ACC112 (cell line): ENCODE measurements around the gene RND2.
"Not testable (repeated sequence)": the region's sequence is repeated elsewhere in the genome, so short reads cannot be mapped to it uniquely, and the experiment has no call there.

Source experiments
- H2AFZ ChIP-seq: fragments of 200-600 bp; sonication (generic); one replicate; pipeline ENCODE4 v1.6.0; 2017; ENCODE audit warnings: antibody characterized with exemption, low read length; ENCODE audit not compliant: unreplicated experiment
- H3K27ac ChIP-seq: fragments of 200-600 bp; sonication (generic); 2 replicates; pipeline ENCODE4 v1.5.1; 2014; ENCODE audit warnings: low read depth, mild to moderate bottlenecking, antibody characterized with exemption, low read length, moderate library complexity
- H3K27me3 ChIP-seq: fragments of 200-600 bp; sonication (generic); 2 replicates; pipeline ENCODE4 v1.6.1; 2014; ENCODE audit warnings: mild to moderate bottlenecking, antibody characterized with exemption, low read length, moderate library complexity, mixed read lengths; ENCODE audit not compliant: insufficient read depth
- H3K36me3 ChIP-seq: fragments of 200-600 bp; sonication (generic); 2 replicates; pipeline ENCODE4 v1.6.1; 2016; ENCODE audit warnings: mild to moderate bottlenecking, antibody characterized with exemption, low read length, moderate library complexity, mixed read lengths; ENCODE audit not compliant: insufficient read depth
- H3K4me1 ChIP-seq: fragments of 200-600 bp; sonication (generic); one replicate; pipeline ENCODE4 v1.6.1; 2016; ENCODE audit warnings: low read length, mixed read lengths; ENCODE audit not compliant: insufficient read depth, unreplicated experiment, control insufficient read depth
- H3K4me3 ChIP-seq: fragments of 200-600 bp; sonication (generic); 2 replicates; pipeline ENCODE4 v1.5.1; 2014; ENCODE audit warnings: mild to moderate bottlenecking, low read depth, low read length
- H3K79me2 ChIP-seq: fragments of 200-600 bp; sonication (generic); one replicate; pipeline ENCODE4 v1.6.0; 2016; ENCODE audit warnings: low read length; ENCODE audit not compliant: control insufficient read depth, unreplicated experiment, insufficient read depth

Gene RND2

DNA sequence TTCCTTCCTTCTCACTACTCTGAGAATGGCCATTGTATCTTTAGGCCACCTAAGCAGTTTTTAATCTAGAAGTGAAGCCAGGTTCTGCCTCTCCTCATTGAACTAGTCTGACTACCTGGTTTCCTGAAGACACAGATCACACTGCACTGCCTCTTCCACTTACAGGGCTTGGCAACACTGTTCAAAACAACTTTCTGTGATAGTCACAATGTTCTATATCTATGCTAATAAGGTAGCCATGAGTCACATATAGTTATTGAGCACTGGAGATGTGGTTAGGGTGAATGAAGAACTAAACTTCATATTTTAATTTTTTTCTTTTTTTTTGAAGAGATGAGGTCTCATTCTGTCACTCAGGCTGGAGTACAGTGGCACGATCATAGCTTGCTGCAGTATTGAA, 26.9 kb downstream of the RND2 start:
- Histone ChIP-seq H2AFZ (no peak overlapping the region), H3K27me3 (no peaks in the 10 kb centered on the region), H3K4me1 (no peaks in the 10 kb centered on the region), H3K79me2 (no peaks in the 10 kb centered on the region), H3K36me3 (peaks cover 3% of the 10 kb centered on the region; the same call in 1 of the 2 replicates), H3K4me3 (no peak overlapping the region), H3K27ac (no peak overlapping the region)

DNA sequence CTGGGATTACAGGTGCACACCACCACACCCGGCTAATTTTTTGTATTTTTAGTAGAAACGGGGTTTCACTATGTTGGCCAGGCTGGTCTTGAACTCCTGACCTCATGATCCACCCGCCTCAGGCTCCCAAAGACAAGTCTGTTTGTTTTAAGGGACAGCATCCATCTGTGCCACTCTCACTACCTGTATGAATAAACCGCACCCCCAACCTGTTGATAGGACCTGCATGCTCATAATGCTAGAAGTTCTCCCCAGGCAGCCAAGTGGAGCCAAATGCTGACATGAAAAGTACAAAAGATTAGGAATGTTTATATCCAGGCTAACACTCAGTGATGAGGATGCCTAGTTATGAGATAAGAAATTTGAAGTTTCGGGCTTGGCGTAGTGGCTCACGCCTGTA, 28.0 kb downstream of the RND2 start:
- H3K36me3 ChIP-seq, H2AFZ ChIP-seq, H3K27me3 ChIP-seq, H3K4me1 ChIP-seq, H3K79me2 ChIP-seq, H3K4me3 ChIP-seq, H3K27ac ChIP-seq: not testable (repeated sequence)

DNA sequence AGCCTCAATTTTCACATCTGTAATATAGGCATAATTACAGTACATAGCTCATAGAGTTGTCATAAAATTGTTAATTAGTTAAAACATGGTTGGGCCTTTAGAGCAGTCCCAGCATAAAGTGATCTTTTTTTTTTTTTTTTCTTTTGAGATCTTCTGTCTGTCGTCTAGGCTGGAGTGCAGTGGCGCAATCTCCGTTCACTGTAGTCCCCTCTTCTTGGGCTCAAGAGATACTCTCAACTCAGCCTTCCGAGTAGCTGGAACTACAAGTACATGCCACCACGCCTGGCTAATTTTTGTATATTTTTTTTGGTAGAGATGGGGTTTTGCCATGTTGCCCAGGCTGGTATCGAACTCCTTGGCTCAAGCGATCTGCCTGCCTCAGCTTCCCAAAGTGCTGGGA, 31.0 kb downstream of the RND2 start:
- Histone ChIP-seq H3K36me3 (peaks cover 3% of the 10 kb centered on the region; the same call in 1 of the 2 replicates), H3K79me2 (no peaks in the 10 kb centered on the region), H3K4me1 (no peaks in the 10 kb centered on the region), H3K27ac (no peak overlapping the region), H2AFZ (no peak overlapping the region), H3K4me3 (no peak overlapping the region), H3K27me3 (no peaks in the 10 kb centered on the region)

DNA sequence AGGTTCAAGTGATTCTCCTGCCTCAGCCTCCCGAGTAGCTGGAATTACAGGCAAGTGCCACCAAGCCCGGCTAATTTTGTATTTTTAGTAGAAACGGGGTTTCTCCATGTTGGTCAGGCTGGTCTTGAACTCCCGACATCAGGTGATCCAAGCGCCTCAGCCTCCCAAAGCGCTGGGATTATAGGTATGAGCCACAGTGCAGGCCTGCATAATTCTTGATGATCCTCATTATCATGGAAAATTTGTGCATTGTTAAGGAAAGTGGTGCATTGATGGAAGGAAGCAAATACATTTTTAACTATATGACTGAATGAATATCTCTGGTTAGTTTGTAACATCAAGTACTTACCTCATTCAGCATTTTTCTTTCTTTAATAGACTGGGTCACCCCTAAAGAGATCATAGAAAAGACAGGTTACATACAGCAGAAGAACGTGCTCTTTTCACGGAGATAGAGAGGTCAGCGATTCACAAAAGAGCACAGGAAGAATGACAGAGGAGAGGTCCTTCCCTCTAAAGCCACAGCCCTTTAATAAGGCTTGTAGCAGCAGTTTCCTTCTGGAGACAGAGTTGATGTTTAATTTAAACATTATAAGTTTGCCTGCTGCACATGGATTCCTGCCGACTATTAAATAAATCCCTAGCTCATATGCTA, 38.1 kb downstream of the RND2 start:
- no peaks in the 10 kb centered on the region for H3K79me2 ChIP-seq
- H3K27me3 ChIP-seq, result no peaks in the 10 kb centered on the region
- H2AFZ ChIP-seq, result no peak overlapping the region
- H3K27ac ChIP-seq, result no peak overlapping the region
- H3K36me3 ChIP-seq, result peaks cover 14% of the 10 kb centered on the region
- H3K4me3 ChIP-seq, result no peak overlapping the region
- H3K4me1 ChIP-seq, result no peaks in the 10 kb centered on the region

DNA sequence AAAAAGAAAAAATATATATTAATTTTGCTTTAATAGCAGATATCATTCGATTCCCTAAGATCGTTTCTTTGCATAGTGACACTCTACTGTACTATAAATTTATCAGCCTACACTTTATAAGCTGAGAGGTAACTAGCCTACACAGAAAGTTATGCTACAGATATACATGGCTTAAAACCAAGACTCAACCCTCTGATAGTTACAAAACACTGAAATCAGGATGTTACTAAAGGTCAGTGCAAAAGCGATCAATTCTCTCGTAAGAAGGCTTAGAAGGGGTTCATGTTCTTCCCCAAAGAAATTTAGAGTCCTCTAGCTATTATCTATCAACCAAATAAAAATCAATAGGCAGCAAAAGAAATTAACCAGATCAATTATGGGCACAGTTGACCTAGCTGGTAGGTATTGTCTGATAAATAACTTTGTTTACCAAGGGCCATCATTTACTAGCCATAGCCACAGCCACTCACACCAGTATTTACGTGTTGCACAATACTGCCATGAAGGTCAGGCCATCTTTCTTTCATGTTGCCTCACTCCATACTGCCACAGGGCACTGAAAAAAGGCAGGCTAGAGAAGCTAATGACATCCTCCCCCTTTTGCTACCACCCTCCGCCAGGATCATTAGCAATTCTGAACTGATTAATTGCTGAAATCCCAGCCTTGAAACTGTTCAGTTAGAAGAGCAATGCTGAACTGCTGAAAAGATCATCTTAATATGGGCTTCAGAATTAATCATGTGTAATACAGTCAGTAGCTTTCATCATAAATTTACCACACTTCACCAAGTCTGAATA, 43.7 kb downstream of the RND2 start:
- no peak overlapping the region for H3K27ac ChIP-seq
- H3K4me3 ChIP-seq, result no peak overlapping the region
- H3K4me1 ChIP-seq, result no peaks in the 10 kb centered on the region
- H3K27me3 ChIP-seq, result no peaks in the 10 kb centered on the region
- no peaks in the 10 kb centered on the region for H3K79me2 ChIP-seq
- no peak overlapping the region for H2AFZ ChIP-seq
- peaks cover 16% of the 10 kb centered on the region for H3K36me3 ChIP-seq

DNA sequence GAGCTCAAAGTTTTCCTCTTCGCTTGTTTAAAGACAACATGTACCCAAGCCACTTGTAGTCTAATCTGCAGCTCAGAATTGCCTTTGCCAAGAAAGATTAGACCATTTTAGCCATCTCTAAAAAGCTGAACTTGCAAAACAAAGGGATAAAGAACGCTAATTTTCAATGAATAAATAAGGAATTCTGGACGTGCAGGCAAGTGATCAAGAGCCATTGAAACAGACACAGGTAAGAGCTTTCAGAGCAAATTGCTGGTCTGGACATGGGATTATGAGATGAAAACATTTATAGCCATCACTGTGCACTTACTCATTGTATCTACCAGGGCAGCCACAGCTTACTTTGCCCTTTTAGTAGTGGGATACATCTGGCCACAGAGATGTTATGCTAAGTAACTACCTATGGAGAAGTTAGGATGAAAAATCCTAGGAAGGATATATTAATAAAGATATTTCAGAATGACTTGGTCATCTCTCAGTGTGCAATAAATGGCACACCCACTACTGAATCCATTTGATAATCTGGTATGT, 44.4 kb downstream of the RND2 start:
- Histone ChIP-seq H3K4me1 (no peaks in the 10 kb centered on the region), H3K27me3 (no peaks in the 10 kb centered on the region), H3K27ac (no peak overlapping the region), H3K36me3 (peaks cover 16% of the 10 kb centered on the region), H3K4me3 (no peak overlapping the region), H2AFZ (no peak overlapping the region), H3K79me2 (no peaks in the 10 kb centered on the region)

- Histone ChIP-seq H3K36me3 (peaks cover 16% of the 10 kb centered on the region), H3K4me3 (no peak overlapping the region)
Observed at GRCh38 chr17:43070257-43070656, 45.2 kb downstream of the RND2 start.

GRCh38 chr17:43070872-43071271, 45.8 kb downstream of the RND2 start:
- Histone ChIP-seq H3K27me3 (no peaks in the 10 kb centered on the region), H2AFZ (no peak overlapping the region), H3K4me3 (no peak overlapping the region), H3K79me2 (no peaks in the 10 kb centered on the region), H3K36me3 (peaks cover 16% of the 10 kb centered on the region), H3K4me1 (no peaks in the 10 kb centered on the region), H3K27ac (no peak overlapping the region)

More at GRCh38 chr17:43070257-43070656, 45.2 kb downstream of the RND2 start:
- no peak overlapping the region for H2AFZ ChIP-seq
- H3K27ac ChIP-seq, result no peak overlapping the region
- H3K4me1 ChIP-seq, result no peaks in the 10 kb centered on the region
- H3K79me2 ChIP-seq, result no peaks in the 10 kb centered on the region
- H3K27me3 ChIP-seq, result no peaks in the 10 kb centered on the region

DNA sequence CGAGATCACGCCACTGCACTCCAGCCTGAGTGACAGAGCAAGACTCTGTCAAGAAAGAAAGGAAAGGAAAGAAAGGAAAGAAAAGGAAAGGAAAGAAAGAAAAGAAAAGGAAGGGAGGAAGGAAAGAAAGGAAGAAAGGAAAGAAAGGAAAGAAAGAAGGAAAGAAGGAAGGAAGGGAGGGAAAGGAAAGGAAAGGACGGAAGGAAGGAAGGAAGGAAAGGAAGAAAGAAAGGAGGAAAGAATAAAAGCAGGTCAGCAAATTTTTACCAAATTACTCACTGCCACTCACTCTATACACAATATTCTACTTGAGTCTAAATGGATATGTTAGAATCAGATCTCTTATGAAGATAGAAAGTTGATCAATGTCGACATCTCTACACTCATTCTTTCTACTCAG, 49.8 kb downstream of the RND2 start:
- Histone ChIP-seq H2AFZ (no peak overlapping the region), H3K79me2 (no peaks in the 10 kb centered on the region), H3K36me3 (peaks cover 10% of the 10 kb centered on the region), H3K27me3 (no peaks in the 10 kb centered on the region), H3K27ac (no peak overlapping the region), H3K4me3 (no peak overlapping the region), H3K4me1 (no peaks in the 10 kb centered on the region)

DNA sequence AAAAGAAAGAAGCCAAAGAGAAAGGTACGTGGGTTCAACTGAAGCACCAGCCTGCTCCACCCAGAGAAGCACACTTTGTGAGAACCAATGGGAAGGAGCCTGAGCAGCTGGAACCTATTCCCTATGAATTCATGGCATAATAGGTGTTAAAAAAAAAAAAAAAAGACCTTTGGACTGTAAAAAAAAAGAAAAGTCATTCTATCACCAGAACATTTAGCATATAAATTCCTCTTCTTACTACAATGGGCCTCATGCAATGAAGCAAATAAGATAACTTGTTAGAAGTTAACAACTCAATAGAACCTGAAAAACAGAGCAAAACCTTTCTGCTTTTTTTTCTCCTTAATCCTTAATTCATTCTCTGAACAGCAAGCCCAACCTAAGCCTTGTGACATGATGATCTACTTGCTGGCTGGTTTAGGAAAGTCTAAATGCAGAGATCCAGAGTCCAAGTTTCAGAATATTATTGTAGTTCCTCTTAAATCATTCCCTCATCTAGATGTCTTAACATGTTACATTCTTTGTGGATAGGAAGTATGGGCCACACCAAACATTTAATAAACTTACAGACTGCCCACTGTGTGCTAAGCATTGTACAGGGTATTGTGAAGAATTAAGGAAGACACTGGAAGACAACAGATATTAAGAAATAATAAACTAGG, 54.7 kb downstream of the RND2 start:
- Histone ChIP-seq H3K36me3 (peaks cover 19% of the 10 kb centered on the region), H3K27ac (no peak overlapping the region), H3K4me1 (no peaks in the 10 kb centered on the region), H3K27me3 (no peaks in the 10 kb centered on the region), H3K79me2 (no peaks in the 10 kb centered on the region), H3K4me3 (no peak overlapping the region), H2AFZ (no peak overlapping the region)
